ENCODE results near the gene FER1L5. TPM values are rescaled to one million over a fixed set of nuclear protein-coding genes. Genes with fewer than 3 reads are reported as not detected.
A peak's percentile ranks its signal among the peaks of the same experiment; 100 is the strongest.

Gene FER1L5
- total RNA-seq, 1 donor from 2014 or later = not detected

GRCh38 chr2:96617012-96617411 lies 25.6 kb upstream of the FER1L5 start:
- intact Hi-C loops (cut with micrococcal nuclease) = loop anchor here (2.0 kb wide), 1 partner anchor 20 kb away; no protein-coding TSS in a partner anchor
- no peaks in the 10 kb centered on the region for H3K27me3 Mint-ChIP-seq (ENCODE audit: low read depth)
- H3K27ac Mint-ChIP-seq = peak overlapping the region; percentile 85
- H3K36me3 Mint-ChIP-seq (ENCODE audit: low read depth) = peaks cover 49% of the 10 kb centered on the region
- no peak for DNase-seq (ENCODE audit: low spot score)
- H3K9me3 Mint-ChIP-seq = no peaks in the 10 kb centered on the region
- peaks cover 30% of the 10 kb centered on the region for H3K4me1 Mint-ChIP-seq (ENCODE audit: low read depth)
- H3K4me3 Mint-ChIP-seq (ENCODE audit: low read depth) = peak overlapping the region; percentile 33

- no peak overlapping the region for H3K4me3 Mint-ChIP-seq (ENCODE audit: low read depth)
These were observed 23.8 kb upstream of the FER1L5 start for GRCh38 chr2:96618596-96619283.

GRCh38 chr2:96622544-96622943 lies 20.0 kb upstream of the FER1L5 start:
- Mint-ChIP-seq H3K27ac (no peak overlapping the region), H3K4me3 (ENCODE audit: low read depth) (no peak overlapping the region), H3K4me1 (ENCODE audit: low read depth) (peaks cover 29% of the 10 kb centered on the region), H3K9me3 (no peaks in the 10 kb centered on the region), H3K27me3 (ENCODE audit: low read depth) (no peaks in the 10 kb centered on the region), H3K36me3 (ENCODE audit: low read depth) (peaks cover 45% of the 10 kb centered on the region)
- DNase-seq (ENCODE audit: low spot score) = no peak
- intact Hi-C loops (cut with micrococcal nuclease) = no loop called here

More at GRCh38 chr2:96618596-96619283, 23.8 kb upstream of the FER1L5 start:
- Mint-ChIP-seq H3K4me1 (ENCODE audit: low read depth) (peaks cover 34% of the 10 kb centered on the region), H3K27me3 (ENCODE audit: low read depth) (no peaks in the 10 kb centered on the region), H3K27ac (peak overlapping the region; percentile 2), H3K9me3 (no peaks in the 10 kb centered on the region), H3K36me3 (ENCODE audit: low read depth) (peaks cover 51% of the 10 kb centered on the region)
- intact Hi-C loops (cut with micrococcal nuclease) = no loop called here
- DNase-seq (ENCODE audit: low spot score) = no peak

- no peaks in the 10 kb centered on the region for H3K27me3 Mint-ChIP-seq (ENCODE audit: low read depth)
- no peak overlapping the region for H3K27ac Mint-ChIP-seq
- no peak for DNase-seq (ENCODE audit: low spot score)
- H3K36me3 Mint-ChIP-seq (ENCODE audit: low read depth) = peaks cover 50% of the 10 kb centered on the region
- no peak overlapping the region for H3K4me3 Mint-ChIP-seq (ENCODE audit: low read depth)
- peaks cover 32% of the 10 kb centered on the region for H3K4me1 Mint-ChIP-seq (ENCODE audit: low read depth)
- no peaks in the 10 kb centered on the region for H3K9me3 Mint-ChIP-seq
- intact Hi-C loops (cut with micrococcal nuclease) = no loop called here
These were observed 19.4 kb upstream of the FER1L5 start for GRCh38 chr2:96623116-96623515.

DNA sequence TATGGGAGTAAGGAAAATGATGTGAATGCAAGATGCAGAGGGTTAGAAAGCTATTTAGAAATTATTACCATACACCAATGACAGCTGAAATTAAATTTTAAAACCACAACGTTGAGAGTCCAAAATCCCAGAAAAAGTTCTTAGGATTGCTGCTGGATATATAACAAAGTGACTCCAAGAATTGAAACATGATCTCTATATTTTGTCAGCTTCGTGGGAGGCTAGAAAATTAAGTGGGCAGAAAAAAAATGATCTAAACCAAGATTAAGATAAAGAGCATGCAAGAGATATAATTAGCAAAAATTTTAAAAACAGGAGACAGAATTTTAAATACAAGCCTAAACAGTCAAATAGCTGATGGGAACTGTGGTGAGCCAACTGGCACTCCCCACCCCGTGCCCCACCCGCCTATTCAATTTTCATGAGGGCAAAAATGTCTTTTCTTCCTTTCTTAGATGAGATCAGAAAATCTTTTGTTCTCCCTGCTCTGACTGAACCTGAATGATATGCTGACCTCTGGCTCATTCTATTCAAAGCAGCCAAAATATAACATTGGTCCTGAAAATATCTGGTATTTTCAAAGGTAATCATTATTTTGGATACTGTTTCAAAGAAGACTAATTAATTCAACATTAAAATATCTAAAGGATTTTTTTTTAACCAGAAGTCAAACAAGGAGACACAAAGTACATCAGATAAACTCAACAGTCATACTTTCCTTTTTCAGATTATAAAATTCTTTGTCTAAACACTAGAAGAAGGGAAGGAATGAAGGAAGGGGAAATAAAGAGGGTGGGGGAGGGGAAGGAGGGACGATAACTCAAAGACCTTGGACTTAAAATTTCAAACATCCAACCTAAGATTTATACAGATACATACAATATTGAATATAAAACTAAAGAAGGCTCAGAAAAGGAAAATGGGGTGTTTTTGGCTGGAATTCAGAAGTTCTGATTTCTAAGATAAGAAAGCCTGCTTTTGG lies 16.7 kb upstream of the FER1L5 start:
- intact Hi-C loops (cut with micrococcal nuclease) = no loop called here
- Mint-ChIP-seq H3K4me3 (ENCODE audit: low read depth) (peak overlapping the region; percentile 4), H3K27ac (peak overlapping the region; percentile 8)

DNA sequence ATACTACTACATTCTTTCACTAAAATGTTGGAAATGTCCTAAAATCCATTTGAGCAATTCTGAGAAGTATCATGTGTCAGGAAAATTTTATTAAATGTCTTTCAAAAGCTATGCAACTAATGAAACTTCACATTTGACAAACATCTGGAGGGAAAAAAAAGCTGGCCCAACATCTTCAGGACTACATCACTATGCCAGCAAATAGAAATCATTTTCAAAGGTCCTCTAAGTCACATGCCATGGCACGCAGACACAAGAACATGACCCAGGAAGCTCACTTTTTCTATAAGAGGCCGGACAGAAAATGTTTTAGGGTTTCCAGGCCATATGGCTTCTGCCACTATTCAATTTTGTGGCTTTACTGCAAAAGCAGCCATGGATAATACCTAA lies 16.0 kb upstream of the FER1L5 start:
- intact Hi-C loops (cut with micrococcal nuclease) = no loop called here
- H3K9me3 Mint-ChIP-seq = no peaks in the 10 kb centered on the region
- no peaks in the 10 kb centered on the region for H3K27me3 Mint-ChIP-seq (ENCODE audit: low read depth)
- H3K27ac Mint-ChIP-seq = no peak overlapping the region
- DNase-seq (ENCODE audit: low spot score) = no peak
- peaks cover 27% of the 10 kb centered on the region for H3K4me1 Mint-ChIP-seq (ENCODE audit: low read depth)
- H3K4me3 Mint-ChIP-seq (ENCODE audit: low read depth) = no peak overlapping the region
- peaks cover 62% of the 10 kb centered on the region for H3K36me3 Mint-ChIP-seq (ENCODE audit: low read depth)

More for the DNA sequence above, 16.7 kb upstream of the FER1L5 start:
- no peak for DNase-seq (ENCODE audit: low spot score)
- peaks cover 27% of the 10 kb centered on the region for H3K4me1 Mint-ChIP-seq (ENCODE audit: low read depth)
- H3K36me3 Mint-ChIP-seq (ENCODE audit: low read depth) = peaks cover 55% of the 10 kb centered on the region
- no peaks in the 10 kb centered on the region for H3K9me3 Mint-ChIP-seq
- no peaks in the 10 kb centered on the region for H3K27me3 Mint-ChIP-seq (ENCODE audit: low read depth)

DNA sequence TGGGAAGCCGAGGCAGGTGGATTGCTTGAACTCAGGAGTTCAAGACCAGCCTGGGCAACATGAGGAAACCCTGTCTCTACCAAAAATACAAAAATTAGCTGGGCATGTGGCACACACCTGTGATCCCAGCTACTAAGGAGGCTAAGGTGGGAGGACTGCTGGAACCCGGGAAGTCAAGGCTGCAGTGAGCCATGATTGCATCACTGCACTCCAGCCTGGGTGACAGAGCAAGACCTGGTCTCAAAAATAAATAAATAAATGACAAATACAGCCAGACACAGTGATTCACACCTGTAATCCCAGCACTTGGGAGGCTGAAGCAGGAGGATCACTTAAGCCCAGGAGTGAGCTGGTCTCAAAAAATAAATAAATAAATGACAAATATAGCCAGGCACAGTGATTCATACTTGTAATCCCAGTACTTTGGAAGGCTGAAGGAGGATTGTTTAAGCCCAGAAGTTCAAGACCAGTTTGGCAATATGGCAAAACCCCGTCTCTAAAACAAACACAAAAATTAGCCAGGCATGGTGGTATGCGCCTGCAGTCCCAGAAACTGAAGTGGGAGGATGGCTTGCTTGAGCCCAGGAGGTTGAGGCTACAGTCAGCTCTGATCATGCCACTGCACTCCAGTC lies 10.6 kb upstream of the FER1L5 start:
- H3K36me3 Mint-ChIP-seq (ENCODE audit: low read depth) = peaks cover 75% of the 10 kb centered on the region
- no peaks in the 10 kb centered on the region for H3K9me3 Mint-ChIP-seq
- no peaks in the 10 kb centered on the region for H3K27me3 Mint-ChIP-seq (ENCODE audit: low read depth)
- no peak overlapping the region for H3K4me3 Mint-ChIP-seq (ENCODE audit: low read depth)
- peaks cover 35% of the 10 kb centered on the region for H3K4me1 Mint-ChIP-seq (ENCODE audit: low read depth)
- DNase-seq (ENCODE audit: low spot score) = no peak
- intact Hi-C loops (cut with micrococcal nuclease) = no loop called here
- H3K27ac Mint-ChIP-seq = no peak overlapping the region

GRCh38 chr2:96633641-96634040 lies 8.9 kb upstream of the FER1L5 start:
- no peak for DNase-seq (ENCODE audit: low spot score)
- H3K9me3 Mint-ChIP-seq = no peaks in the 10 kb centered on the region
- no peak overlapping the region for H3K4me3 Mint-ChIP-seq (ENCODE audit: low read depth)
- intact Hi-C loops (cut with micrococcal nuclease) = no loop called here
- H3K27me3 Mint-ChIP-seq (ENCODE audit: low read depth) = no peaks in the 10 kb centered on the region
- H3K36me3 Mint-ChIP-seq (ENCODE audit: low read depth) = peaks cover 70% of the 10 kb centered on the region
- H3K4me1 Mint-ChIP-seq (ENCODE audit: low read depth) = peaks cover 30% of the 10 kb centered on the region
- H3K27ac Mint-ChIP-seq = no peak overlapping the region

- DNase-seq (ENCODE audit: low spot score) = no peak
- Mint-ChIP-seq H3K9me3 (no peaks in the 10 kb centered on the region), H3K4me1 (ENCODE audit: low read depth) (peaks cover 29% of the 10 kb centered on the region), H3K4me3 (ENCODE audit: low read depth) (peak overlapping the region; percentile 94), H3K36me3 (ENCODE audit: low read depth) (peaks cover 45% of the 10 kb centered on the region), H3K27ac (peak overlapping the region; percentile 97), H3K27me3 (ENCODE audit: low read depth) (peaks cover 3% of the 10 kb centered on the region)
- intact Hi-C loops (cut with micrococcal nuclease) = loop anchor here (2.0 to 5.0 kb wide), 7 partner anchors 20 to 166 kb away; partner anchors contain the start of genes ARID5A, CNNM4 and LMAN2L
These were observed 5.9 kb upstream of the FER1L5 start for GRCh38 chr2:96636551-96637171.

DNA sequence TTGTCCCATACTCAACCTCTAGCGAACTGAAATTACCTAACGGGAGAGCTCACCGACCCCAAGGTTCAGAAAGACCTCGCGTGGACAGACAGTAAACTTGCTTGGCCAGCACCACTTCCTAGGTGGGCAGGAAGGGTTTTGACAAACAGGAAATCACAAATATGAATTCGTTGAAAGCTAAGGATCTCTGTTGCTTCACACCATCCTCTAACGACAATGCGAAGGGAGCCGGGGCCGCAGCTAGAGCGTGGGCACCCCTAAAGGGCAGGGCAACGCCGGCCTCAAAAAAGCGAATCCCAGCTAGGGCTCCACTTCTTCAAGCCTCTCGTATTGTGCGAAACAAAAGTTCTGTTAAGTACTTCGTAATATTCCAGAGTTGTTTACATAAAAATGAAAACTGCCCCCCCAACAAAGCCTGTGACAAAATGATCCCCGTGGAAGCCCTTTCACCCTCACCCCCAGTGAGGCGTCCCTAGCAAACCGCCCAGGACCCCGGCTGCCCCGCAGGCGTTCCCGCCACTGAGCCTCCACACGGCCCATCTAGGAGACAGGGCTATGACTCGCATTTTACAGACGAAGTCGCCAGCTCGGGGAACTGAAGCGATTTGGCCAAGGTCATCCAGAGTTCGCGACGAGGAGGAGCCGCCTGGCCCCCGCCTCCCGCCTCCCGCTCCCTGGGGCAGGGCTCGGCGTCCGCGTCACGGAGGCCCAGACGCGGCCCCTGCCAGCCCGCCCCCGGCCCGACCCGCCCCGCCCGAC lies 5.0 kb upstream of the FER1L5 start:
- H3K36me3 Mint-ChIP-seq (ENCODE audit: low read depth) = peaks cover 39% of the 10 kb centered on the region
- H3K9me3 Mint-ChIP-seq = no peaks in the 10 kb centered on the region
- intact Hi-C loops (cut with micrococcal nuclease) = loop anchor here (2.0 to 5.0 kb wide), 7 partner anchors 21 to 165 kb away; partner anchors contain the start of genes ARID5A, CNNM4 and LMAN2L
- H3K27ac Mint-ChIP-seq = peak overlapping the region; percentile 97
- peak overlapping the region; percentile 94 for H3K4me3 Mint-ChIP-seq (ENCODE audit: low read depth)
- H3K4me1 Mint-ChIP-seq (ENCODE audit: low read depth) = peaks cover 28% of the 10 kb centered on the region
- DNase-seq (ENCODE audit: low spot score) = peak; percentile 80
- peaks cover 3% of the 10 kb centered on the region for H3K27me3 Mint-ChIP-seq (ENCODE audit: low read depth)

DNA sequence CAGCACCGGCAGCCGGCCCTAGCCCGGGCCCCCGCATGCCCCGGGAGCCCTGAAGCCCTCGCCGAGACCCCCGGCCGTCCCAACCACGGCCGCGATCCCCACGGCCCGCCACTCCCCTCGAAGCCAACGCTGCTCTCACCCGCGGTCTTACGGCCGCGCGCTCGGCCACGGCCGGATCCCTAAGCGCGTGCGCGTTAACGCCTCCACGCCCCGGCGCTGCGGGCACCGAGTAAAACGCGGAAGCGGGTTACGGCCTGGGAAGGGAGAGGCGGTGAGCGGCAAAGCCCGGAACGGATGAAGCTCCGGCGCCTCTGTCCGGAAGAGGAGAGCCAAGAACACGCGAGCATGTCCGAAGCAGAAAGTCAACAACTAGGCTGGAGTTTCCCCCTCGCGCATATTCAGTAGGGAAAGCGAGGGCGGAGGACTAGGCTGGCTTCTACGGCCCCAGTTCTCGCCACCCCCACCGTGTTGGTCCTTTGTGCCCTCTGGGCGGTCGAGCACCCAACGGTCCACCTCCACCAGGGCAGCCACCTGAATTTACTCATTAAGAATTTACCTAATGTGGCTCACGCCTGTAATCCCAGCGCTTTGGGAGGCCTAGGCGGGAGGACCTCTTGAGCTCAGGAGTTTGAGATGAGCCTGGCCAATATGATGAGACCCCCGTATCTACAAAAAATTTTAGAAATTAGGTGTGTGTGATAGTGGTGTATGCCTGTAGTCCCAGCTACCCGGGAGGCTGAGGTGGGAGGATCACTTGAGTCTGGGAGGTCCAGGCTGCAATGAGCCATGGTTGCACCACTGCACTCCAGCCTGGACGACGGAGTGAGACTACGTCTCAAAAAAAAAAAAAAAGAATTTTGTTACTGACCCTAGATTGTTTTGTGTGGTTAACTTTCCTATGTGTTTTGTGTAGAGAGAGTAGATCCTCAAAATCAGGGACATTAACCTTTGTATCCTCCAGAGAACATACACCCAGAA lies 4.1 kb upstream of the FER1L5 start, which contains the start of gene KANSL3:
Gene KANSL3 (minus strand): TSS at position 169 of the 978 bp plus-strand sequence. CDS start 1,177 bp downstream, outside the sequence.
- Mint-ChIP-seq H3K4me3 (ENCODE audit: low read depth) (peak within 1 kb of the TSS; percentile 94), H3K9me3 (no peaks in the 10 kb centered on the region), H3K27me3 (ENCODE audit: low read depth) (peaks cover 3% of the 10 kb centered on the region), H3K4me1 (ENCODE audit: low read depth) (peaks cover 28% of the 10 kb centered on the region), H3K27ac (peak within 1 kb of the TSS; percentile 97), H3K36me3 (ENCODE audit: low read depth) (peaks cover 38% of the 10 kb centered on the region)
- peak; percentile 90 for DNase-seq (ENCODE audit: low spot score)
- intact Hi-C loops (cut with micrococcal nuclease) = loop anchor here (5.0 kb wide), 5 partner anchors 101 to 164 kb away; partner anchors contain the start of genes ARID5A, CNNM4 and LMAN2L

Data from activated T-helper 2 cell treated with anti-CD3 and anti-CD28 coated beads, Interferon-gamma antibody, Interleukin-2, Interleukin-4, amounts not matched to agents 10 μg/mL and 5 μg/mL and 100 μg/mL, durations not matched to agents 14 hours and 24 hours and 36 hours (primary cell).